GM12873 (cell line): ENCODE data around the gene TRPC4AP.

Experiments
- TF ChIP-seq, protein P1 (sequence below): IDR thresholded peaks from 2 replicates; pipeline ENCODE4 v1.5.1; 2012; ENCODE audit warnings: low read depth, mild to moderate bottlenecking, moderate library complexity, low read length, control low read depth; ENCODE audit not compliant: insufficient read depth; ENCODE audit errors: missing control alignments

Gene TRPC4AP

DNA sequence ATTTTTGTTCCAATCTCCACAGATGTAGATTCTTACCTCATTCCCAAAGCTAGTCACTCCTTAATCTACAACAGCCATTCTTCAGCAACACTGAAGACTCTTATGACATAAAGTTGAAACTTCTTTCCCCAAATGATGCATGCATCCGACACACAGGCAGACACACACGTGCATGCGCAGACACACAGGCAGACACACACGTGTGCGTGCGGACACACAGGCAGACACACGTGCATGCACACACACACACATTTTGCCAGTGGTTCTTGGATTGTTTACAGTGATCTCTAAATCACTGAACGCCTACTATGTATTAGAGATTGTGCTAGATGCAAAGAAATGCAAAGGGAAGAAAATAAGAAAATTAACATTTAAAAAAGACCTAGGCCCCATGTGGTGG is 9.0 kb upstream of the TRPC4AP start:
- TF ChIP-seq, protein P1, sequence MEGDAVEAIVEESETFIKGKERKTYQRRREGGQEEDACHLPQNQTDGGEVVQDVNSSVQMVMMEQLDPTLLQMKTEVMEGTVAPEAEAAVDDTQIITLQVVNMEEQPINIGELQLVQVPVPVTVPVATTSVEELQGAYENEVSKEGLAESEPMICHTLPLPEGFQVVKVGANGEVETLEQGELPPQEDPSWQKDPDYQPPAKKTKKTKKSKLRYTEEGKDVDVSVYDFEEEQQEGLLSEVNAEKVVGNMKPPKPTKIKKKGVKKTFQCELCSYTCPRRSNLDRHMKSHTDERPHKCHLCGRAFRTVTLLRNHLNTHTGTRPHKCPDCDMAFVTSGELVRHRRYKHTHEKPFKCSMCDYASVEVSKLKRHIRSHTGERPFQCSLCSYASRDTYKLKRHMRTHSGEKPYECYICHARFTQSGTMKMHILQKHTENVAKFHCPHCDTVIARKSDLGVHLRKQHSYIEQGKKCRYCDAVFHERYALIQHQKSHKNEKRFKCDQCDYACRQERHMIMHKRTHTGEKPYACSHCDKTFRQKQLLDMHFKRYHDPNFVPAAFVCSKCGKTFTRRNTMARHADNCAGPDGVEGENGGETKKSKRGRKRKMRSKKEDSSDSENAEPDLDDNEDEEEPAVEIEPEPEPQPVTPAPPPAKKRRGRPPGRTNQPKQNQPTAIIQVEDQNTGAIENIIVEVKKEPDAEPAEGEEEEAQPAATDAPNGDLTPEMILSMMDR, result no peak

DNA sequence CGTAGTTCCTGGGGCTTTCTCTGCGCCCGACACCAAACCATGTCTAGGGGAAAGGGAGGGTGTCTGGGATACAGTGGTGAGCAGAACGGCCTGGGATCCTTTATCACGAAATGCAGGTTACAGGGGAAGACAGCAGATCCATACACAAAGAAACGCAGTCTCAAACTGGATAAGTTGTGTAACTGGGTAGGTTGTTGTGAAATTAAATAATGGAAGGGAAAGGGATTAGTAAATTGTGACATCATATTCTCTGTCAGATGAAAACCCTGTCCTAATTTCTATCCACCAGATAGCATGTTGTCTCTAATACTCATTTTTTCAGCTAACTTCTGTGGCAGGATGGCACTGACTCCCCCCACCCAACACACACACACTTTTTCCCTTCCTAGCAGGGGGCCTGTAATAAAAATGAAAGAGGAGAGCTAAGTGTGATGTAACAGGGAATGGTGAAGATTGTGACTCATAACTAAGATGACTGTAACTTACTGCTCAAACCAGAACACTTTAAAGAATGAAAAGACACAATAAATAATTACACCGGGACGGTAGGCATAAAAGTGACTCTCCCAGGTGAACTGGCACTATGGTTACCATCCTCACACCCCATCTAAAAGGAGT is 769 bp upstream of the TRPC4AP start:
- TF ChIP-seq, protein P1, result no peak

DNA sequence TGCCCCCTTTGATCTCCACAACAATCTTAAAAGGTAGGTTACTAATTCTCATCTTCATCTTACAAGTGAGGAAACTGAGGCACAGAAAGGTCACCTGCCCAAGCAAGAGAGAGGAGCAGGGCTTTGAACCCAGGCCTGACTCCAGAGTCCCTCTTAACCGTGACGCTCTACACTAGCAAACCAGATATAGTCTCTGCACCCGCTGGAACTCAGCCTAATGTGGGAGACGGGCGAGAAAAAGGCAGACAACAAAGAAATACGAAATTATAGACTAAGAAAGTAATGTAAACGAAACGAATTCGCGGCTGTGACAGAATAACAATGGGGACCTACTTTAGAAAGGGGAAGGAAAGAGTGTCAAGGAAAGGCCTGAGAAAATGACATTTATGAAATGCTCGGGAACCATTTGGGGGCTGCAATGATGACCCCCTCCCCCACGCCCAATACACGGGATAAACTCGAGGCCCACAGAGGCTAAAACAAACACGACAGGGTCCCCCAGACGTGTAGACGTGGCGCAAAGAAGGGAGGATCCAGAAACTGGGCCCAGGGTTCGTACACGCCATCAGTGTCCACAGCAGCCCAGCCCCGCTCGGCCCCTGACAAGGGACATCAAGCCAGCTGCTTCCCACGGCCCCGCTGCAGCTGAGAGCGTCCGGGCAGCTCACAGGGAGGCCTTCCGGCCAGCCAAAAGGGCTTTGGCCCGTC is 637 bp downstream of the TRPC4AP start:
- TF ChIP-seq, protein P1, result no peak

DNA sequence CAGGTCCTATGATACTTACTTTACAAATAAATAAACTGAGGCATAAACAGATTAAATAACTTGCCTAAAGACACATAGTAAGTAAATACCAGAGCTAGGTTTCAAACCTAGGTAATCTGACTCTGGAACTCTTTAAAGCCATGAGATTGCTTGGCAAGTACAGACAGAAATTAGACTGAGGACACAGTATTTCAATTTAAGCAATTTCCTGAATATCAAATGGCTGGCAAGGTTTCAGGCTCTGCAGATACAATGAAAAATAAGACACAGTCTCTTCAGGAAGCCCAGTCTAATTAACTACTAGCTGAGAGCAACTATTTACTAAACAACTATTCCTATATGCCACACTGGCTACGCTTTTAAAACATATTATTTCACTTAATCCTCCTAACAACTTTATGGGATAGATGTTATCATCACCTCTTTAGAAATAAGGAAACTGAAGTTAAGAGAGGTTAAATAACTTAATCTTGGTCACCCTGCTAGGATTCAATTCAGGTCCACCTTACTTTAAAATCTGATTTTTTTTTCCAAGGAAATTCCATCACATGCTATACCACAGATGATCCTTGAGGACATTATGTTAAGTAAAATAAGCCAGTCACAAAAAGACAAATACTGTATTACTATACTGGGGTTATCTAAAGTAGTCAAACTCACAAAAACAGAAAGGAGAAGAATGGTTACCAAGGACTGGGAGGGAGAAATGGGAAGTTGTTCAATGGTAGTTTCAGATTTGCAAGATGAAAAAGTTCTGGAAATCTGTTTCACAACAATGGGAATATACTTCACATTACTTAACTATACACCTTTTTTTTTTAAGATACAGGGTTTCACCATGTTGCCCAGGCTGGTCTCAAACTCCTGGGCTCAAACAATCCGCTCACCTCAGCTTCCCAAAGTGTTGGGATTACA is 4.1 kb downstream of the TRPC4AP start:
- TF ChIP-seq, protein P1, result no peak

DNA sequence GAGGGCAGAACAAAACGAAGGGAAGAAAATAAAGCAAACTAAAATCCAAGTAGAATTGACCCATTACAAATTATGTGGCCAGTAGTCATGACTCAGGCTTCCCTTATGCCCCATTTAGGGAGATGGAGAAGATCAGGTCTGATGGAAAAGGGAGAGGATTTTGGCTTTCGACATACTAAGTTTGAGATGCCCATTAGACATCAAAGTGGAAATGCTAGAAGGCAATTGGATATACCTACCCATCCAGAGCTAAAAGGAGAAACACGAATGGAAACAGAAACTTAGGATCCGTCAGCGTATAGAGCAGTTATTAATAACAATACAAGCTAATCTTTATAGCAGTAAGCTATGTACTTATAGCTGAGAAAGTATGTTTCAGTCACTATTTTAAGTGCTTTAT is 4.8 kb downstream of the TRPC4AP start:
- TF ChIP-seq, protein P1, result no peak

- TF ChIP-seq, protein P1, result no peak
Observed at GRCh38 chr20:35087355-35087754, 5.3 kb downstream of the TRPC4AP start.

GRCh38 chr20:35085477-35086225 is 7.0 kb downstream of the TRPC4AP start:
- TF ChIP-seq, protein P1, result no peak
